HCT116 (cell line): ENCODE measurements around the gene ATP5PO.

Experiments used
- CEBPB ChIP-seq: IDR thresholded peaks from 2 replicates; pipeline ENCODE4 v1.6.1; 2012; ENCODE audit warnings: low read depth
- CTCF ChIP-seq, 3 experiments: fragments of 200-600 bp in 1 of 3; sonication (generic) in 1 of 3; IDR thresholded peaks in 2 of 3; conservative IDR thresholded peaks in 1 of 3; 2 replicates each; pipeline ENCODE4 v1.5.1; 2012 to 2017; ENCODE audit warnings: low read depth in 2 of 3, low read length in 2 of 3, antibody characterized with exemption in 1 of 3, borderline replicate concordance in 1 of 3, control low read depth in 1 of 3, mild to moderate bottlenecking in 1 of 3, mixed read lengths in 1 of 3, mixed run types in 1 of 3, moderate library complexity in 1 of 3; ENCODE audit not compliant: insufficient read depth in 1 of 3
- EGR1 ChIP-seq: IDR thresholded peaks from 2 replicates; pipeline ENCODE4 v1.6.1; 2012; ENCODE audit warnings: low read depth
- EZH2 ChIP-seq: fragments of 200-600 bp; sonication (generic); IDR thresholded peaks from 2 replicates; pipeline ENCODE4 v1.6.1; 2017; ENCODE audit warnings: antibody characterized with exemption, mixed run types
- MAX ChIP-seq: IDR thresholded peaks from 2 replicates; pipeline ENCODE4 v1.6.1; 2012
- POLR2A ChIP-seq: IDR thresholded peaks from 2 replicates; pipeline ENCODE4 v1.7.0; 2011; ENCODE audit warnings: borderline replicate concordance; ENCODE audit not compliant: insufficient read depth, insufficient read length; ENCODE audit errors: extremely low read depth
- POLR2AphosphoS5 ChIP-seq: IDR thresholded peaks from 2 replicates; pipeline ENCODE4 v1.6.1; 2011; ENCODE audit warnings: mild to moderate bottlenecking, low read depth, low read length, moderate library complexity
- RAD21 ChIP-seq: IDR thresholded peaks from 2 replicates; pipeline ENCODE4 v1.6.1; 2012; ENCODE audit warnings: low read depth, mild to moderate bottlenecking
- REST ChIP-seq: IDR thresholded peaks from 2 replicates; pipeline ENCODE4 v1.6.1; 2012; ENCODE audit warnings: low read depth
- SRF ChIP-seq: IDR thresholded peaks from 2 replicates; pipeline ENCODE4 v1.6.1; 2012; ENCODE audit warnings: low read depth
- YY1 ChIP-seq: IDR thresholded peaks from 2 replicates; pipeline ENCODE4 v1.6.1; 2011; ENCODE audit warnings: low read length, low read depth, moderate library complexity, mild to moderate bottlenecking; ENCODE audit not compliant: insufficient replicate concordance; ENCODE audit errors: extremely low read depth

GRCh38 chr21:33951276-33952178, 35.9 kb upstream of the ATP5PO start:
- TF ChIP-seq MAX (no peak), YY1 (no peak), CTCF (IDR thresholded peaks at IDR 0.05 in 2 of 3, conservative IDR thresholded peaks at IDR 0.05 in 1 of 3; ENCODE audit: borderline replicate concordance in 1 of 3, insufficient read depth in 1 of 3, low read depth in 2 of 3, low read length in 2 of 3) (no peak), REST (no peak), POLR2A (no peak), EZH2 (no peak), EGR1 (no peak), RAD21 (no peak), POLR2AphosphoS5 (no peak), SRF (no peak), CEBPB (no peak)
